HCT116 (cell line): Measurements from ENCODE around the gene DPYSL5. TPM values are rescaled to one million over a fixed set of nuclear protein-coding genes. Genes with fewer than 3 reads are reported as not detected.

ENCODE experiments used
- ATAC-seq: fragments of 200-7000 bp; cut with Tn5 transposase; 2 replicates; pipeline ENCODE4 v1.9.1; 2020; ENCODE audit warnings: mild to moderate bottlenecking, moderate library complexity
- BruUV-seq: library from RNA; stranded (reverse); fragments of 400-500 nt; replicated peaks from 2 replicates; lab custom pipeline; 2021; lab: Mats Ljungman, UMichigan
- CTCF ChIA-PET: fragments of 300-600 bp; sonication (Branson Sonifier 250); formaldehyde crosslinking; loops from one replicate; lab custom pipeline; 2021; ENCODE audit warnings: antibody characterized with exemption; lab: Charles Lee
- POLR2A ChIA-PET: fragments of 300-600, 350-600 bp; sonication (Branson Sonifier 250); formaldehyde crosslinking; loops from one replicate; lab custom pipeline; 2021; ENCODE audit warnings: antibody characterized with exemption; lab: Charles Lee
- RAD21 ChIA-PET, 2 experiments: fragments of 300-600 bp; sonication (Branson Sonifier 250); formaldehyde crosslinking; loops; one replicate each; lab custom pipeline; 2023; ENCODE audit warnings: low total read pairs in 2 of 2; ENCODE audit not compliant: uncharacterized antibody in 2 of 2, unreplicated experiment in 2 of 2, low non-redundant PET in 1 of 2; lab: Charles Lee
- DNase-seq: peaks from one replicate; pipeline ENCODE4 v3.0.0-alpha.2; 2010; ENCODE audit warnings: low read depth, low spot score
- H2AFZ ChIP-seq: fragments of 200-600 bp; shearing (Covaris generic), sonication (generic); 2 replicates; pipeline ENCODE4 v1.6.1; 2017; ENCODE audit warnings: low read depth, mixed run types, mixed read lengths, antibody characterized with exemption, low read length; ENCODE audit not compliant: poor library complexity, severe bottlenecking
- H3K27ac ChIP-seq: 2 replicates; pipeline ENCODE4 v1.5.1; 2012; ENCODE audit warnings: low read depth, low read length
- H3K27me3 ChIP-seq: fragments of 200-600 bp; sonication (generic); 2 replicates; pipeline ENCODE4 v1.6.1; 2016; ENCODE audit warnings: mixed run types, low read length, mixed read lengths; ENCODE audit not compliant: insufficient read depth
- H3K36me3 ChIP-seq, 2 experiments: fragments of 200-500 bp in 1 of 2; fragments of 200-600 bp in 1 of 2; sonication (Bioruptor generic) in 1 of 2; sonication (generic) in 1 of 2; 2 replicates each; pipeline versions ENCODE4 v1.5.1 to v1.6.1; 2014 to 2016; ENCODE audit warnings: low read length in 2 of 2, inconsistent platforms in 1 of 2, mixed read lengths in 1 of 2, mixed run types in 1 of 2; ENCODE audit not compliant: insufficient read depth in 2 of 2, control insufficient read depth in 1 of 2
- H3K4me1 ChIP-seq, 2 experiments: fragments of 200-600 bp in 1 of 2; sonication (generic) in 1 of 2; 2 replicates each; pipeline versions ENCODE4 v1.5.1 to v1.6.1; 2012 to 2017; ENCODE audit warnings: low read length in 2 of 2, inconsistent platforms in 1 of 2, mild to moderate bottlenecking in 1 of 2, mixed read lengths in 1 of 2, mixed run types in 1 of 2, moderate library complexity in 1 of 2; ENCODE audit not compliant: insufficient read depth in 2 of 2, control insufficient read depth in 1 of 2
- H3K4me2 ChIP-seq: fragments of 200-600 bp; sonication (generic); 2 replicates; pipeline ENCODE4 v1.6.1; 2017; ENCODE audit warnings: mixed run types, low read length, mixed read lengths
- H3K4me3 ChIP-seq, 2 experiments: fragments of 200-600 bp in 1 of 2; sonication (generic) in 1 of 2; replicated peaks in 1 of 2; 2 replicates each; pipeline ENCODE4 v1.5.1; 2011 to 2016; ENCODE audit warnings: low read length in 2 of 2, control low read depth in 1 of 2, low read depth in 1 of 2, mild to moderate bottlenecking in 1 of 2, mixed read lengths in 1 of 2, mixed run types in 1 of 2
- H3K79me2 ChIP-seq: fragments of 200-600 bp; sonication (generic); 2 replicates; pipeline ENCODE4 v1.6.1; 2017; ENCODE audit warnings: mild to moderate bottlenecking, mixed run types, low read length, moderate library complexity, mixed read lengths; ENCODE audit not compliant: insufficient read depth
- H3K9ac ChIP-seq: fragments of 200-600 bp; sonication (generic); 2 replicates; pipeline ENCODE4 v1.6.1; 2016; ENCODE audit warnings: low read length, mixed read lengths
- H3K9me2 ChIP-seq: fragments of 200-600 bp; sonication (generic), shearing (Covaris generic); 2 replicates; pipeline ENCODE4 v1.6.1; 2017; ENCODE audit warnings: mixed run types, mild to moderate bottlenecking, moderate library complexity; ENCODE audit not compliant: insufficient read depth
- H3K9me3 ChIP-seq, 2 experiments: fragments of 200-500 bp in 1 of 2; fragments of 200-600 bp in 1 of 2; sonication (Bioruptor generic) in 1 of 2; sonication (generic) in 1 of 2; 2 replicates each; pipeline ENCODE4 v1.6.1; 2014 to 2017; ENCODE audit warnings: low read length in 2 of 2, mixed read lengths in 2 of 2, inconsistent platforms in 1 of 2, low read depth in 1 of 2, mild to moderate bottlenecking in 1 of 2, mixed run types in 1 of 2, moderate library complexity in 1 of 2; ENCODE audit not compliant: control insufficient read depth in 1 of 2, insufficient read depth in 1 of 2
- H4K20me1 ChIP-seq: fragments of 200-600 bp; sonication (generic), shearing (Covaris generic); 2 replicates; pipeline ENCODE4 v1.6.1; 2017; ENCODE audit warnings: mixed run types, mild to moderate bottlenecking, moderate library complexity; ENCODE audit not compliant: insufficient read depth
- CBX3 ChIP-seq: IDR thresholded peaks from 2 replicates; pipeline ENCODE4 v1.6.1; 2012; ENCODE audit warnings: low read depth
- EGR1 ChIP-seq: IDR thresholded peaks from 2 replicates; pipeline ENCODE4 v1.6.1; 2012; ENCODE audit warnings: low read depth
- ELF1 ChIP-seq: IDR thresholded peaks from 2 replicates; pipeline ENCODE4 v1.6.1; 2012; ENCODE audit warnings: low read depth, borderline replicate concordance
- EZH2 ChIP-seq: fragments of 200-600 bp; sonication (generic); IDR thresholded peaks from 2 replicates; pipeline ENCODE4 v1.6.1; 2017; ENCODE audit warnings: antibody characterized with exemption, mixed run types
- EZH2phosphoT487 ChIP-seq: fragments of 200-600 bp; IDR thresholded peaks from 2 replicates; pipeline ENCODE4 v1.6.1; 2018; ENCODE audit warnings: antibody characterized with exemption, borderline replicate concordance
- JUND ChIP-seq: IDR thresholded peaks from 2 replicates; pipeline ENCODE4 v1.6.1; 2012
- POLR2AphosphoS5 ChIP-seq: IDR thresholded peaks from 2 replicates; pipeline ENCODE4 v1.6.1; 2011; ENCODE audit warnings: mild to moderate bottlenecking, low read depth, low read length, moderate library complexity
- RAD21 ChIP-seq: IDR thresholded peaks from 2 replicates; pipeline ENCODE4 v1.6.1; 2012; ENCODE audit warnings: low read depth, mild to moderate bottlenecking
- SIN3A ChIP-seq: IDR thresholded peaks from 2 replicates; pipeline ENCODE4 v1.6.1; 2012; ENCODE audit warnings: low read depth
- SP1 ChIP-seq: IDR thresholded peaks from 2 replicates; pipeline ENCODE4 v1.6.1; 2012; ENCODE audit warnings: low read depth
- SRF ChIP-seq: IDR thresholded peaks from 2 replicates; pipeline ENCODE4 v1.6.1; 2012; ENCODE audit warnings: low read depth
- TCF7L2 ChIP-seq: IDR thresholded peaks from 2 replicates; pipeline ENCODE4 v1.7.0; 2011; ENCODE audit warnings: borderline replicate concordance, inconsistent platforms; ENCODE audit not compliant: insufficient read depth, insufficient read length; ENCODE audit errors: extremely low read depth
- ZFX ChIP-seq: fragments of 450-650 bp; IDR thresholded peaks from 2 replicates; pipeline ENCODE4 v1.6.1; 2017
- ZNF274 ChIP-seq: fragments of 200-500 bp; sonication (Bioruptor generic); IDR thresholded peaks from 2 replicates; pipeline ENCODE4 v1.6.1; 2014; ENCODE audit warnings: mild to moderate bottlenecking, low read depth, low read length, inconsistent platforms
- intact Hi-C: fragments of 100-400 bp; cut with micrococcal nuclease; formaldehyde crosslinking; loops from 2 replicates; pipeline ENCODE4 v1.10.0; 2022
- total RNA-seq: library from RNA; stranded (reverse); gene quantifications from one replicate; pipeline ENCODE4 v1.2.1, GENCODE V29; 2021; ENCODE audit not compliant: unreplicated experiment
- TF ChIP-seq, protein P1 (sequence below): IDR thresholded peaks from 2 replicates; pipeline ENCODE4 v1.6.1; 2011; ENCODE audit warnings: mild to moderate bottlenecking, low read length, moderate library complexity; ENCODE audit not compliant: insufficient replicate concordance; ENCODE audit errors: extremely low read depth
- TF ChIP-seq, protein P2 (sequence below): IDR thresholded peaks from 2 replicates; pipeline ENCODE4 v1.6.1; 2012

DPYSL5 gene
- total RNA-seq, 1 experiment from 2014 or later: 8.4 TPM

DNA sequence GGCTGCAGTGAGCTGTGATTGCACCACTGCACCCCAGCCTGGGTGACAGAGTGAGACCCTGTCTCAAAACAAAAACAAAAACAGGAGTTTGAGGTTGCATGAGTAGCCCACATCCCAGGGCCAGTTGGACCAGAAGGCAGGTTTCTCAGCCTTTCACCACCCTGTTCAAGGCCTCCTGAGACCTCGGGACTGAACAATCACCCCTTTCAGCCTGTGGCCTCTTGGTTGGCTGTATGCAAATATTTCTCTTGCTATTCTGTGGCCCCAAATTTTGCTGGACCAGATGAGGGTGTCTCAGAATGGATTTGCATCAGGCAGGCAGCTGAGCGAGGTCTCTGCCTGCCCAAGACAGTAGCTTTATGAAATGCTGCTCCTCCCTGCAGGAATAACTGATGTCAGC is 56.9 kb downstream of the DPYSL5 start:
- Histone ChIP-seq H3K4me2 (no peak overlapping the region), H4K20me1 (no peaks in the 10 kb centered on the region), H3K9ac (no peak overlapping the region), H3K4me3 (no peak overlapping the region), H2AFZ (no peak overlapping the region), H3K27me3 (no peaks in the 10 kb centered on the region), H3K4me1 (no peaks in the 10 kb centered on the region), H3K27ac (no peak overlapping the region), H3K36me3 (no peaks in the 10 kb centered on the region), H3K79me2 (no peaks in the 10 kb centered on the region), H3K9me2 (no peaks in the 10 kb centered on the region), H3K9me3 (no peaks in the 10 kb centered on the region)
- DNase-seq: no peak
- ChIA-PET CTCF (no interaction called here), POLR2A (no interaction called here), RAD21 (no interaction called here)
- no TSS peak for BruUV-seq
- no peak for ATAC-seq
- no peak for TF ChIP-seq RAD21
- TF ChIP-seq SIN3A: no peak
- TF ChIP-seq ZFX: no peak
- TF ChIP-seq TCF7L2: no peak
- TF ChIP-seq, protein P1, sequence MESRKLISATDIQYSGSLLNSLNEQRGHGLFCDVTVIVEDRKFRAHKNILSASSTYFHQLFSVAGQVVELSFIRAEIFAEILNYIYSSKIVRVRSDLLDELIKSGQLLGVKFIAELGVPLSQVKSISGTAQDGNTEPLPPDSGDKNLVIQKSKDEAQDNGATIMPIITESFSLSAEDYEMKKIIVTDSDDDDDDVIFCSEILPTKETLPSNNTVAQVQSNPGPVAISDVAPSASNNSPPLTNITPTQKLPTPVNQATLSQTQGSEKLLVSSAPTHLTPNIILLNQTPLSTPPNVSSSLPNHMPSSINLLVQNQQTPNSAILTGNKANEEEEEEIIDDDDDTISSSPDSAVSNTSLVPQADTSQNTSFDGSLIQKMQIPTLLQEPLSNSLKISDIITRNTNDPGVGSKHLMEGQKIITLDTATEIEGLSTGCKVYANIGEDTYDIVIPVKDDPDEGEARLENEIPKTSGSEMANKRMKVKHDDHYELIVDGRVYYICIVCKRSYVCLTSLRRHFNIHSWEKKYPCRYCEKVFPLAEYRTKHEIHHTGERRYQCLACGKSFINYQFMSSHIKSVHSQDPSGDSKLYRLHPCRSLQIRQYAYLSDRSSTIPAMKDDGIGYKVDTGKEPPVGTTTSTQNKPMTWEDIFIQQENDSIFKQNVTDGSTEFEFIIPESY: no peak
- TF ChIP-seq POLR2AphosphoS5: no peak
- no peak for TF ChIP-seq SRF
- TF ChIP-seq SP1: no peak
- no peak for TF ChIP-seq EZH2
- no peak for TF ChIP-seq EZH2phosphoT487
- TF ChIP-seq CBX3: no peak
- TF ChIP-seq ZNF274: no peak
- TF ChIP-seq, protein P2, sequence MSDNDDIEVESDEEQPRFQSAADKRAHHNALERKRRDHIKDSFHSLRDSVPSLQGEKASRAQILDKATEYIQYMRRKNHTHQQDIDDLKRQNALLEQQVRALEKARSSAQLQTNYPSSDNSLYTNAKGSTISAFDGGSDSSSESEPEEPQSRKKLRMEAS: no peak
- TF ChIP-seq ELF1: no peak
- TF ChIP-seq EGR1: no peak
- no peak for TF ChIP-seq JUND
- intact Hi-C loops: no loop called here
